Measurements from ENCODE around the gene PDE4D.

DNA sequence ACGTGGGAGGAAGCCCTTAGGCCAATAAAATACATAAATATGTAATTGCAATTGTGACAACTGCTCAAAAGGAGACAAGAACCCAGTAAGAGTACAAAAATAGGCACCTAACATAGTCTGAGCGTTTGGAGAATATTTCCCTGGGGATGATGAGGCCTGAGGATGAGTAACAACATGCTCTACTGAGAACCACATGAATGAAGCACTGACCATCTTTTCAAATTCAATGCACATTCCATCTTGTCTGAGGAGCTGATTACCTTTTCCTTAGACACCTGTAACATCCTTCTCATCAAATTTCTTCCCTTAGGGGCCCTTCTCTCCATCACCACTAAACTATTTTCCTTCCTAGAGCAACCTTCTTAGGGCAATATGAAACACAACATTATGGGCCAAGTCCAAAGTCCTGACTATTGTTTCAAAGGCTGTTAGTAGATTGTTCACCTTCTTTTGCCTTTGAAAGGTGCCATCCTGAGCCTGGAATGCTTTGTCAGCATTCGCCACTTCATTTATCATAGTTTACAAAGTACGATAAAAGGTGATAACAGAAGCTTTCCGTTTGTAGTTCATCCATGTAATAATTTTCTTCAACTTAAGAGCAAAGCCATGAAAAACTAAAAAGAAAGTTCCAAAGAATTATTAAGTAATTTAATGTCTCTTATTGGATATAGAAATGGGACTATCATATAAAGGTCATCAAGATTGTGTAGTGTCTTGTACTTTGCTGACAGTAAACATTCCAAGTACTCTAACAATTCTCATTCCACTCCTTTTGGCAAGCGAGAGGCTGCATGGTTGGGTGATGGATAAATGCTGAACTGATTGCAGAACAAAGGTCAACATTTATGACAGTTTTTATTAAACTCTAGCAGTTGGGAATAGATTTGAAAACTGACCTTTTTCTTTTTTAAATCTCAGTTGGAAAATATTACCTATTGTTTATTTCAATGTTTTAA lies 471.3 kb downstream of the PDE4D start:
- TF ChIP-seq CTCF (IDR thresholded peaks at IDR 0.05) (no peak), ZNF423 (CRISPR knock-in tag; IDR thresholded peaks at IDR 0.05) (no peak)
